Nephron (organoid): ENCODE results near the gene MAD1L1.

Source experiments
- H3K27ac Mint-ChIP-seq, 3 experiments: 2 replicates each; pipeline ENCODE4 v1.8.0; 2020; ENCODE audit warnings: mixed read lengths in 3 of 3, mild to moderate bottlenecking in 2 of 3, moderate library complexity in 1 of 3
- H3K27me3 Mint-ChIP-seq: 2 replicates; pipeline ENCODE4 v1.8.0; 2021; ENCODE audit warnings: low read depth, mild to moderate bottlenecking, moderate library complexity, mixed read lengths
- H3K36me3 Mint-ChIP-seq: 2 replicates; pipeline ENCODE4 v1.8.0; 2020; ENCODE audit warnings: low read depth, mixed read lengths
- H3K4me1 Mint-ChIP-seq: 2 replicates; pipeline ENCODE4 v1.8.0; 2020; ENCODE audit warnings: mixed read lengths
- H3K4me3 Mint-ChIP-seq, 3 experiments: 2 replicates each; pipeline ENCODE4 v1.8.0; 2020; ENCODE audit warnings: mild to moderate bottlenecking in 3 of 3, mixed read lengths in 3 of 3, moderate library complexity in 2 of 3
- H3K9me3 Mint-ChIP-seq: 2 replicates; pipeline ENCODE4 v1.8.0; 2020; ENCODE audit warnings: mixed read lengths
- TF ChIP-seq, protein P1 (sequence below), 3 experiments: fragments of 200-600 bp; sonication (generic); IDR thresholded peaks; one replicate each; pipeline ENCODE4 v1.5.0; 2021; ENCODE audit warnings: antibody characterized with exemption in 3 of 3; ENCODE audit not compliant: unreplicated experiment in 3 of 3

Gene MAD1L1

DNA sequence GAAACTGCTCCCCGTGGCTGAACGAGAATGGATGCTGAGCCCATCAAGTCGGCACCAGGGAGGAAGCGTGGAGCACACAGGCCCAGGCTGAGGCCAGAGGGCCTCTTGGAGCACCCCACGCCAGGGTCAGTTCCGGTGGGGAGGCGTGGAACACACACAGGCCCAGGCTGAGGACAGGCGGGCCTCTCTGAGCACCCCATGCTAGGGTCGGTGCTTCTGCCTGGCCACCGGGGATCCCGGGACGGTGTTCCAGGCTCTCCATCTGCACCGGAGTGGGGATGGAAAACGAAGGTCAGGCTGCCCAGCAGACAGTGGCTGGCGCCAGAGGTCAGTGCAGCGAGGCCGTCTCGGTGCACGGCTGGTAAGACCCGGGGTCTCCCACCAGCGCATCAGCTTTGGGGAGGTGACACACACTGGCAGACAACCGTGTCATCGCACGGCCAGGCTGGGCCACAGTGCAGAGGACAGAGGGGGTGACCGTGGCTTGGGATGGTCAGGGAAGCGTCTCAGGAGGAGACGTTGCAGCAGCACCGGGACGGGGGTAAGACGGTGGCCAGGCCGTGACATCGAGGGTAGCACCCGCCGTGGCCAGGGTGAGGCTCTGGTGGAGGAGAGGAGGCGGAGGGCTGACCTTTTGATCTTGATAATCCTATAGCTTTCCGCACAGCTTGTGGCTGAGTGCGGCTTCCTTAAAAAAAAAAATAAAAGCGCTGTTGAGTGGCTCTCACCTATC lies 358.7 kb downstream of the MAD1L1 start:
- H3K4me3 Mint-ChIP-seq: no peak overlapping the region
- no peak overlapping the region for H3K27ac Mint-ChIP-seq
- H3K36me3 Mint-ChIP-seq: peaks cover 7% of the 10 kb centered on the region
- peaks cover 8% of the 10 kb centered on the region for H3K9me3 Mint-ChIP-seq
- TF ChIP-seq, protein P1, sequence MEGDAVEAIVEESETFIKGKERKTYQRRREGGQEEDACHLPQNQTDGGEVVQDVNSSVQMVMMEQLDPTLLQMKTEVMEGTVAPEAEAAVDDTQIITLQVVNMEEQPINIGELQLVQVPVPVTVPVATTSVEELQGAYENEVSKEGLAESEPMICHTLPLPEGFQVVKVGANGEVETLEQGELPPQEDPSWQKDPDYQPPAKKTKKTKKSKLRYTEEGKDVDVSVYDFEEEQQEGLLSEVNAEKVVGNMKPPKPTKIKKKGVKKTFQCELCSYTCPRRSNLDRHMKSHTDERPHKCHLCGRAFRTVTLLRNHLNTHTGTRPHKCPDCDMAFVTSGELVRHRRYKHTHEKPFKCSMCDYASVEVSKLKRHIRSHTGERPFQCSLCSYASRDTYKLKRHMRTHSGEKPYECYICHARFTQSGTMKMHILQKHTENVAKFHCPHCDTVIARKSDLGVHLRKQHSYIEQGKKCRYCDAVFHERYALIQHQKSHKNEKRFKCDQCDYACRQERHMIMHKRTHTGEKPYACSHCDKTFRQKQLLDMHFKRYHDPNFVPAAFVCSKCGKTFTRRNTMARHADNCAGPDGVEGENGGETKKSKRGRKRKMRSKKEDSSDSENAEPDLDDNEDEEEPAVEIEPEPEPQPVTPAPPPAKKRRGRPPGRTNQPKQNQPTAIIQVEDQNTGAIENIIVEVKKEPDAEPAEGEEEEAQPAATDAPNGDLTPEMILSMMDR (IDR thresholded peaks at IDR 0.05; ENCODE audit: unreplicated experiment in 3 of 3): no peak
- H3K4me1 Mint-ChIP-seq: peaks cover 7% of the 10 kb centered on the region
- no peaks in the 10 kb centered on the region for H3K27me3 Mint-ChIP-seq

DNA sequence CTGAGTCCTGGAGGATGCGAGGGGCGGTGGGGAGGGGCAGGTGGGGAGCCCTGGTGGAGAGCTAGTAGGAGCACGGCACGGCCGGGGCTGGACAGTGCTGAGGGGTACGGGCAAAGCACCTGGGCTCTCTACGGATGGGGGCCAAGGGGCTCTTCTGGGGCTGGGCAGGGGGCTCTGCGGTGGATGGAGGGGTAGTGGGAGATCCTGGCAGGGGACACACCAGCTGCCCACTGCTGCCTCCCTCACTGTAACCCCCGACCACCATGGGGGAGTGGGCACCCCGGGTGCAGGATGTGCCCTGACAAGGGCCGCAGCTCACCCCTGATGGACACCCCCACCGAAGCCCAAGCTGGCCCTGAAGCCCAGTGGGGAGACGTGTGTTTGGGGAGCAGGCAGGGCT lies 359.3 kb downstream of the MAD1L1 start:
- peaks cover 3% of the 10 kb centered on the region for H3K36me3 Mint-ChIP-seq

DNA sequence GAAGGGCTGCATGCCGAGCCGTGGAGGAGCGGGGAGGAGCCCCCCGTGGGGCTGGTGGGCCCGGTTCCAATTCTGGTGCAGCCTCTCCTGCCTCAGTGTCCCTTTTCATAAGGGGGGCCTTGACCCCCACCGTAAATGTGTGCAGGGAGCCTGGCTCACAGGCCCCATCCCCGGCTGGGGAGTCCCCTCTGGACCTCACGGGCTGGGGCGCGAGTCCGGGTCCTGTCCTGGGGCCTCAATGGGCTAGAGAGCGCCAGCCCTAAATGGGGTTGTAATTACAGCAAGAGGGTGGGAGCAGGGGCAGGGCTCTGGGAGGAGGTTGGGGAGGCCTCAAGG lies 359.7 kb downstream of the MAD1L1 start:
- Mint-ChIP-seq H3K9me3 (peaks cover 2% of the 10 kb centered on the region), H3K4me3 (no peak overlapping the region), H3K27me3 (no peaks in the 10 kb centered on the region), H3K36me3 (no peaks in the 10 kb centered on the region), H3K4me1 (peaks cover 7% of the 10 kb centered on the region), H3K27ac (no peak overlapping the region)
- TF ChIP-seq, protein P1 (IDR thresholded peaks at IDR 0.05; ENCODE audit: unreplicated experiment in 3 of 3): no peak

More for the DNA sequence above, 359.3 kb downstream of the MAD1L1 start:
- no peak overlapping the region for H3K4me3 Mint-ChIP-seq
- H3K9me3 Mint-ChIP-seq: peaks cover 5% of the 10 kb centered on the region
- H3K27ac Mint-ChIP-seq: no peak overlapping the region
- no peaks in the 10 kb centered on the region for H3K27me3 Mint-ChIP-seq
- TF ChIP-seq, protein P1 (IDR thresholded peaks at IDR 0.05; ENCODE audit: unreplicated experiment in 3 of 3): no peak
- peaks cover 7% of the 10 kb centered on the region for H3K4me1 Mint-ChIP-seq

DNA sequence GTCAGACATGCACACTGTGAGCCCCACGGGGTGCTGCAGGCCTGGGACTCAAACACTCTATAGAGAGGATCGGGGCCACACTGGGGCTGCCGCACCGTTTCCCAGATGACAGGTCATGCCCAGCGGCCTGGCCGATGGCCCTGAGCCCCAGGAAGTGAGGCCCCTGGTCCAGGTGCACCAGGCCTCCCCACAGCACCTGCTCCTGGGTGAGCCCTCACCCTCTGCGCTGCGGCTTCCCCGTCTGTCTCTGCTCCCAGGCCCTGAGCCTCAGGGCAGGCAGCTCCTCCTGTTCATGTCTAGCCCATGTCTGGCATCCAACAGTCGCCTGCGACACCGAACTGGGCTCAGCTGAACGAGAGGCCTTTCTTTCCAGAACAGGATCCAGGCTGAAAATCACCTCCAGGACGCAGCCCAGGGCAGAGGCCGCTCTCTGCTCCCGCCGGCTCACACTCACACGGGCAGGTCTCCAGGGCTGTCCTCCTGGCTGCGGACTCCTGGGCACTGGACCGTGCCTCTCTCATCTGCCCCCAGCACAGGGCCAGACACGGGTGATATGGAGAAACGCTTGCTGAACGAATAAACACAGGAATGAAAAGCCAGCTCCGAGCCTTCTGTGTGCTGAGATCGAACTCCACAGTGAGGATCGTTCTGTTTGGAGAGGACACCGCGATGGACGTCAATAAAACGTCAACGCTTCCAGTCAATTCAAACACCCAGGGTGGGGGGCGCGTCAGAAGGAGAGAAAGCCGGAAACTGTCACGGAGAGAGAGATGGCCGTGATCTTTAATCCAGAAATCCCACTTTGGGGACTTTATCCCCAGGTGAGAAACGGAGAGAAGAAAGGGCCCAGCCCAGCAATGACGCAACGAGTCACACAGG lies 360.3 kb downstream of the MAD1L1 start:
- Mint-ChIP-seq H3K9me3 (peaks cover 2% of the 10 kb centered on the region), H3K27me3 (no peaks in the 10 kb centered on the region), H3K36me3 (no peaks in the 10 kb centered on the region), H3K27ac (peak overlapping the region in 1 of 3 experiments; percentile 56), H3K4me1 (peaks cover 7% of the 10 kb centered on the region), H3K4me3 (no peak overlapping the region)
- TF ChIP-seq, protein P1 (IDR thresholded peaks at IDR 0.05; ENCODE audit: unreplicated experiment in 3 of 3): no peak

DNA sequence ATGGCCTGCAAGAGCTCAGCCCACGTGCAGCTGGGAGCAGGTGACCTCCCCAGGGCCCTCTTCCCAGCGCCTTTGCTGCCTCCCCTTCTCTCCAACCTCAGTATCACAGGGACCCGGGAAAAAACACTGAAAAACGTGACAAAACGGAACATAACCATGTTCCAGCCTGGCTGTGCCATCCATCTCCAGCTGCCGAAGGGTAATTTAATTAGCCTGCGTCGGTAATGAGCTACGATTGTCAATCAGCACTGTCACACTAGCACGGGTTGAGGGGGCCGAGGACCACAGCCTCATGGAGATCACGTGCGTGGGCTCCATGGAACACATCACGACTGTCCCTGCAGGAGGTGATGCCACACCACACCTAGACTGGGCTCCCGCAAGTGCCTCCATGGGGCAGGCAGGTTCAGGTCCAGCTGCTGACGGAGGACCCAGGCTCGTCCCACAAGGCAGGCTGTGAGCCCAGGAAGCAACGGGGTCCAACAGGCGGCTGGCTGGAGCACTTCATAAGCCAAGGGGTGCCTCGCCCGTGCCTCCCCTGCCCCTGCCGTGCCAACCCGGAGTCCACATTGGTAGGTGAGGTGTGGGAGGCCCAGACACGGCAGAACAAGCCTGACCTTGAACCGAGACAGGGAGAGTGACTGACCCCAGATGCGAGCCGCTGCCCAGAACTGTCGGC lies 363.2 kb downstream of the MAD1L1 start:
- peaks cover 4% of the 10 kb centered on the region for H3K4me1 Mint-ChIP-seq
- H3K9me3 Mint-ChIP-seq: no peaks in the 10 kb centered on the region
- no peak overlapping the region for H3K27ac Mint-ChIP-seq
- TF ChIP-seq, protein P1 (IDR thresholded peaks at IDR 0.05; ENCODE audit: unreplicated experiment in 3 of 3): no peak
- peaks cover 4% of the 10 kb centered on the region for H3K27me3 Mint-ChIP-seq
- H3K4me3 Mint-ChIP-seq: no peak overlapping the region
- H3K36me3 Mint-ChIP-seq: no peaks in the 10 kb centered on the region
